AG09309 (cell line): ENCODE results near the gene CARD11.
"Not testable (repeated sequence)": the region's sequence is repeated elsewhere in the genome, so short reads cannot be mapped to it uniquely, and the experiment has no call there.

Source experiments
- DNase-seq: peaks from one replicate; pipeline ENCODE4 v3.0.0-alpha.2; 2010; ENCODE audit warnings: low read depth
- H3K4me3 ChIP-seq: 2 replicates; pipeline ENCODE4 v1.5.1; 2011; ENCODE audit warnings: mild to moderate bottlenecking, low read depth, low read length, moderate library complexity; ENCODE audit not compliant: control insufficient read depth
- CTCF ChIP-seq: IDR thresholded peaks from 2 replicates; pipeline ENCODE4 v1.5.1; 2011; ENCODE audit warnings: mild to moderate bottlenecking, low read depth, low read length, inconsistent platforms; ENCODE audit not compliant: insufficient read depth, control insufficient read depth; ENCODE audit errors: missing control alignments

Gene CARD11

GRCh38 chr7:3028071-3028757, 15.5 kb downstream of the CARD11 start:
- H3K4me3 ChIP-seq: no peak overlapping the region
- TF ChIP-seq CTCF: no peak
- DNase-seq: no peak

- no peak overlapping the region for H3K4me3 ChIP-seq
- no peak for DNase-seq
- no peak for TF ChIP-seq CTCF
Measured at GRCh38 chr7:3027005-3027845, 16.4 kb downstream of the CARD11 start.

GRCh38 chr7:3025616-3026015, 18.1 kb downstream of the CARD11 start:
- no peak overlapping the region for H3K4me3 ChIP-seq
- DNase-seq: no peak
- no peak for TF ChIP-seq CTCF

- DNase-seq: no peak
- no peak for TF ChIP-seq CTCF
- H3K4me3 ChIP-seq: no peak overlapping the region
Measured at GRCh38 chr7:3021825-3022224, 21.8 kb downstream of the CARD11 start.

- DNase-seq, H3K4me3 ChIP-seq: not testable (repeated sequence)
Measured at GRCh38 chr7:3021224-3021623, 22.4 kb downstream of the CARD11 start.

GRCh38 chr7:3020416-3020815, 23.3 kb downstream of the CARD11 start:
- DNase-seq: no peak
- TF ChIP-seq CTCF: no peak
- H3K4me3 ChIP-seq: no peak overlapping the region

- DNase-seq: no peak
- no peak for TF ChIP-seq CTCF
- no peak overlapping the region for H3K4me3 ChIP-seq
Measured at GRCh38 chr7:3019801-3020200, 23.9 kb downstream of the CARD11 start.
